Measurements from ENCODE around the gene STARD3. TPM values are rescaled to one million over a fixed set of nuclear protein-coding genes. Genes with fewer than 3 reads are reported as not detected.

STARD3 gene
- total RNA-seq, 1 experiment from 2014 or later: 2,579 TPM

DNA sequence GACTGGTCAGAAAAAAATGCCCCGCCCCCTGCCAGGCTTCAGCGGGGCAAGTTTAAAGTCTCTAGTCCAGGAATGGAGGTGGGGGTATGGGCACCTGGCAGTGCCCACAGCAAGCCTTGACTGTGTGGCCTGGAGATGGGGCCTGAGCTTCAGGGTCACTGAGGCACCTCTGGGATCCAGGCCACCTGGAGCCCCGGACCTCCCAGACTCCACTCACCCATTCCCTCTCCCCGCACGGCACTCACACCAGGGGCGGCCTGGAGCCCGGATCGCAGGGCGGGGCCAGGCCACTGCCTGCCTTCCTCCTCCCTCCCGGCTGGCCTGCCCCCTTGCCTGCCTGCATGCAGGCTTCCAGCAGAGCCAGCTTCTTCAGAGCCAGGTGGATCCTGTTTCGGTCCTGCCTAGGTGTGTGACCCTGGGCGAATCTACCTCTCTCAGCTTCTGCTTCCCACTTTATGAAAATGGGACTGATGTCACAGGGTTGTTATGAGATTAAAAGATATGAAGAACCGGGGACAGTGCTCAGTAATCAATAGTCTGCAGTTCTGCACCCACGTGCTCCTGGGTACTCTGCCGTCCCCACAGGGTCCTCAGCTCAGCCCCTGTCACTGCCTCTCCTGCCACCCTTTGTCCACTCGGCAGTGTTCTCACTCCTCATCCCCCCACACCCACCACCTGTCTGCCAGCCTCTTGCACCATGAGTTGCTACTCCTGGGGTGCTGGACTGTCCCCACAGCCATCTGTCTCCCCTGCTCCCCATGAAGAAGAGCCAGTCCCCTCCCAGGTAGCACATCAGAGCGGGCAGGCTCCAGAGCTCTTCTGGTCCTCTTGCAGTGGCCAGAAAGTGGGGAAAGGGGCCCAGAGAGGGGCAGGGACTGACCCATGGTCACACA lies 27.0 kb downstream of the STARD3 start:
- H3K4me3 Mint-ChIP-seq (ENCODE audit: low read depth, unreplicated experiment): peak overlapping the region; percentile 28
- peak; percentile 100 for DNase-seq
- no peaks in the 10 kb centered on the region for H3K9me3 Mint-ChIP-seq (ENCODE audit: low read depth, unreplicated experiment)
- peaks cover 96% of the 10 kb centered on the region for H3K36me3 Mint-ChIP-seq (ENCODE audit: insufficient read depth, unreplicated experiment)
- H3K27me3 Mint-ChIP-seq (ENCODE audit: unreplicated experiment): peaks cover 39% of the 10 kb centered on the region
- peaks cover 60% of the 10 kb centered on the region for H3K4me1 Mint-ChIP-seq (ENCODE audit: low read depth, unreplicated experiment)
- BruUV-seq (replicated peaks): no TSS peak
- intact Hi-C loops (cut with micrococcal nuclease; ENCODE audit: unreplicated experiment): loop anchor here (1.0 to 2.0 kb wide), 4 partner anchors 23 to 317 kb away; partner anchors contain the start of genes PSMD3 and STARD3
- H3K27ac Mint-ChIP-seq (ENCODE audit: unreplicated experiment): peak overlapping the region; percentile 8
- no peak for TF ChIP-seq CTCF (IDR thresholded peaks at IDR 0.05; ENCODE audit: unreplicated experiment)
- CTCF ChIA-PET: interaction anchor here (0.5 to 161.2 kb wide), 24 partner anchors 43 to 1356 kb away, joined by 3 to 42089 read pairs (median 6); partner anchors contain the start of genes ERBB2, GRB7, GSDMA and GSDMB

- Mint-ChIP-seq H3K27ac (ENCODE audit: unreplicated experiment) (peak within 1 kb of the TSS; percentile 8), H3K4me3 (ENCODE audit: low read depth, unreplicated experiment) (peak within 1 kb of the TSS; percentile 28)
- intact Hi-C loops (cut with micrococcal nuclease; ENCODE audit: unreplicated experiment): loop anchor here (1.0 kb wide), 1 partner anchor 53 kb away; no protein-coding TSS in a partner anchor
These were observed 27.9 kb downstream of the STARD3 start, which contains the start of gene TCAP for GRCh38 chr17:39664581-39665561. TSS of gene TCAP (plus strand) at chr17:39665349. CDS start at chr17:39665360, 11 bp downstream.

GRCh38 chr17:39665642-39666224 lies 28.8 kb downstream of the STARD3 start:
- BruUV-seq (replicated peaks): no TSS peak
- intact Hi-C loops (cut with micrococcal nuclease; ENCODE audit: unreplicated experiment): no loop called here
- H3K27me3 Mint-ChIP-seq (ENCODE audit: unreplicated experiment): peaks cover 57% of the 10 kb centered on the region
- H3K27ac Mint-ChIP-seq (ENCODE audit: unreplicated experiment): peak overlapping the region; percentile 8
- peak; percentile 100 for DNase-seq
- CTCF ChIA-PET: interaction anchor here (0.6 to 161.2 kb wide), 23 partner anchors 45 to 435 kb away, joined by 3 to 42089 read pairs (median 7); partner anchors contain the start of genes ERBB2, GRB7, GSDMA and GSDMB
- TF ChIP-seq CTCF (IDR thresholded peaks at IDR 0.05; ENCODE audit: unreplicated experiment): no peak
- H3K9me3 Mint-ChIP-seq (ENCODE audit: low read depth, unreplicated experiment): no peaks in the 10 kb centered on the region
- peaks cover 82% of the 10 kb centered on the region for H3K36me3 Mint-ChIP-seq (ENCODE audit: insufficient read depth, unreplicated experiment)
- peak overlapping the region; percentile 28 for H3K4me3 Mint-ChIP-seq (ENCODE audit: low read depth, unreplicated experiment)
- H3K4me1 Mint-ChIP-seq (ENCODE audit: low read depth, unreplicated experiment): peaks cover 62% of the 10 kb centered on the region

More at GRCh38 chr17:39664581-39665561, 27.9 kb downstream of the STARD3 start, which contains the start of gene TCAP:
- Mint-ChIP-seq H3K27me3 (ENCODE audit: unreplicated experiment) (peaks cover 48% of the 10 kb centered on the region), H3K4me1 (ENCODE audit: low read depth, unreplicated experiment) (peaks cover 62% of the 10 kb centered on the region), H3K9me3 (ENCODE audit: low read depth, unreplicated experiment) (no peaks in the 10 kb centered on the region), H3K36me3 (ENCODE audit: insufficient read depth, unreplicated experiment) (peaks cover 86% of the 10 kb centered on the region)
- CTCF ChIA-PET: interaction anchor here (0.8 to 161.2 kb wide), 20 partner anchors 44 to 436 kb away, joined by 3 to 42089 read pairs (median 9); partner anchors contain the start of genes ERBB2, GRB7, GSDMA and GSDMB
- TF ChIP-seq CTCF (IDR thresholded peaks at IDR 0.05; ENCODE audit: unreplicated experiment): no peak
- DNase-seq: peak; percentile 95
- no TSS peak for BruUV-seq (replicated peaks)

All from Calu3 (cell line).